ENCODE results near the gene PDE4D.

The PDE4D gene

DNA sequence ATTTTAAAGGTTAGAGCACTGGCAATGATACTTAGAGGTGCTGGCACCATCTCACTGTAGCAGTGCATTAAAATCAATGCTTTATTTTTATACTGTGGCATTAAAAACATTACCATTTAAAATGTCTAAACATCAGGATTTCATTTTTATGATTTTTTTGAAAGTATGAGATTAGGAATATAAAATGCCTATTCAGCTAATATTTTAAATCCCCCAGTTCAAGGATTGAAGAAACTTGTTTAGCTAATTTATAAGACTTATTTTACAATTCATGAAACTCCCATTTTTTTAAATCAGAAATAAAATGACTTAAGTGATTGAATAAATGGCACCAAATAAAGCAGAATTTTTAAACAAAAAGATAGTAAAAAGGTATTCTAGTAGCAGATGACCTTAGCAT, 685.1 kb downstream of the PDE4D start:
- no peak for DNase-seq (ENCODE audit: low read depth)

DNA sequence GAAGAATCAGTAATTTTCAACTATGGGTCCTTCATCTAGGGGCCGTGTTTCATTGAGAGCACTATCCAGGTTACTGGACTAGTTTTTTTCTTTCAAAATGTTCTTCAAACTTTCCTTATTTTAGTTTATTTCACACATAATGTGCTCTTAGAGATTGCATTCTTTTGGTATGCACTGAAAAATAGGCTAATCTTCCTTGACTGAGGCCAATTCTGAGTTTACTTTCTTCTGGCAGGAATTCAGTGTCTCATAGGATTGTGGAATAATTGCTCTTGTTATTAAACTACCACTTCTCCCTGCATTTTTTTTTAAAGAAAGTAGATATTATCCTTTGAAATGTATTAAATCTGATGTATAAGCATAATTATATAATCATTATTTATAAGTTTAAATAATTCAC, 686.1 kb downstream of the PDE4D start:
- peak; percentile 58 for DNase-seq (ENCODE audit: low read depth)

DNA sequence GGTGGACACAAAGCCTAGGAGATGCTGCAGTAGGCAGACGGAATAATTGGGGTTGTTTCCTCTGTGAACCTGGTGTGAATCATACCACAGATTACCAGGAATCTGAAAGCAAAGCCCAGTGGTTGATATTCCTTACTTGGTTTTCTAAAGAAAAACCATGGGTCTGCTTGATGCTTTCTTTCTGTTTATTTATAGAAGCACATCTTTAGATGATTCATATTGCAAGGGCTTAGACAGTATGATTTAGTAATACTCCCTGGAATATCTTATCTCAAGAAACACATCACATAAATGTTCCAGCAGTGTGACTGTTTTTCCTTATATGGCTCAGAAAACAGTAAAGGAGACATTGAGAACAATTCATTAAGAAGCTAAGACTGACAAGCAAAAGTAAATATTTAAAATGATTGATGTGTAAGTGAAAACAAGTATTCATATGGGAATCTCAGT, 687.4 kb downstream of the PDE4D start:
- DNase-seq (ENCODE audit: low read depth): peak; percentile 98

DNA sequence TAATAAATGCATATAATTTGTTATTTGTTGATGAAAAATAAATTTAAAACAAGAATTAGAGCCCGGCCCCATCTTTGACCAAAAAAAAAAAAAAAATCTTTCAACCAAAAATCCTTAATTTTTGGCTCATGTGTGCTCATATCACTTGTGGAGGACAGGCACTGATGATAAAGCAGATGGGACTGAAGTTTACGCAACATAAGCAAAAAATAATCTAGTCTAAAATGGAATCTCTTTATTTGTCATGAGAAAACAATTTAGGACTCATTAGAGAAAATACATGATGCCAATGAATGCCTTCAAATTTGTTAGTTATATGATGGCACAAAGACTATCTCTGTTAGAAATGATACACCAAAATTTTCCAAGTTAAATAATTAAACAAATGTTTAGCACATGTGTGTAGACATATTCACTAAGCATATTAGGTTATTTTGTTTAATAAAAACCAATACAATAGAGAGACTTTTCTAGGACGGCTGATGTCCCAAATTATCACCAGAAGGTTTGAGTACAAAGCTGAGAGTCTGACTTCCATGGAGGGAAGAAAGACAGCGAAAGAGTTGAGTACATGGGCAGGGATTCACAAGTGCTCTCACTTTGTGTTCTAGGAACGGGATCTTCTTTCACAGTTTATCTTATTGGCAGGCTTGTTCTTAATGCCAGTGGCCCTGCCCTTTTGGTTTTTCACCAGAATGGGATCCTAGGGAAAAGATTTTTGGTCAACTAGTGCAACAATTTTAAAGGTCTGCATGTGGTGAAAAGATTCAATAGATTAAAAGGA, 689.2 kb downstream of the PDE4D start:
- DNase-seq (ENCODE audit: low read depth): no peak

DNA sequence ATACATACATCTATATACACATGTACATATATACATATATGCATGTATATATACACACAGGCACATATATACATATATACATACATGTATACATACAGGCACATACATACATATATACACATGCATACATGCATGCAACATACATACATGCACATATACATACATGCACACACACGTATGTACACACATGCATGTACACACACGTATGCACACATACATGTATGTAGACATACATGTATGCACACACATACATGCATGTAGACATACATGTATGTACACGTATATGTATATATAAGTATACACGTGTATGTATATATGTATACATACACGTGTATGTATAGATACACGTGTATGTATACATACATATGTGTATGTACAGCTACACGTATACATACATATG, 693.7 kb downstream of the PDE4D start:
- DNase-seq (ENCODE audit: low read depth): no peak

DNA sequence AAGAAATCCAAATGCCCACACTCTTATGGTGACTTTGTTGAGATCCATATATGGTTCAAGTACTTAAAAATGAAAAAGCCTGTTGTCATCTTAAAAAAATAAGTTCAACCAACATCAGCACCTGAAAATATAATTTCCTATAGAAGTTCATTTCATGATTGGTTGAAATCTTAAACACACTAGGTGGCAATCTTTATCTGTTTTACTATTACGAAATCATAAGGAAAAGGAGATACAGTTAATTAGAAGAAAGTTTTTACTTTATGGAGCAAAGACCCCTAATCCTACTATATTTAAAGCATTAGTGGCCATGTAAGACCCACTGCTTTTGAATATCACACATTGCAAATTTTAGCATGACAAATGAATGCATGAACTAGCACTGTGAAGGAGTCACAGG, 694.7 kb downstream of the PDE4D start:
- no peak for DNase-seq (ENCODE audit: low read depth)

DNA sequence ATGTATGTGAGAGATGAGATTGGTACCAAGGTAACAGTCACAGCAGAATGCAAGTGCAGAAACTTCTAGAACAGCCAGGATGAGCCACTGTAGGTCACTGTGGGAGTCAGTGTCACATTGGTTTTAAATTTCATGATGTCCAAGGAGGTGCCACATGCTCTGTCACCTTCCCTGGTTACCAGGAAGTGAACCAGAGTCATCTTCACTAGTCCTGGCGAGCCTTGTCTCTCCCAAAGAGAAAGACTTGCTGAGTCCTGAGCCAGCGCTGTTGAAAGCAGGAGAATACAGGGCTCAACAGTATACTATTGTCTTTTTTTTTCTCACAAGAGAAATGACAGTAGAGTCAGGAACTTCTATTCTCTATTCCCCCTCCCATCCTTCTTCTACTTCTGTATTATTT, 695.2 kb downstream of the PDE4D start:
- DNase-seq (ENCODE audit: low read depth): no peak

DNA sequence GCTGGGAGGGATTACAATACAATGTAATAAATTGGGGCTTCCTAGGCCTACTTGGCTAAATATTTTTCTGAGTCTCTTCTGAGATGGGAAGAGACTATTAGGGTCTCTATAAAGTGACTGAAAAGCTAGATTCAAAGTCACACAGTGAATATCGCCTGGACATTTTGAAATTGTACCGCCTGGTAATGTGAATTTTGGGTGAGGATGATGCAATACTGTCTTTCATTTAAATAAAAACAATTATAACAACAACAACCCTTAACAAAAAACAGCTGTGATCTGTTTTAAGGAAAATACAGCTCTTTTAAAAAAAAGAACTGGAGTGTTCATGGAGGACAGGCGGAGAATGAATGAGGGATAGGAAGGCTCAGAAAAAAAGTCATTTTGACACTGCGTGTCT, 695.6 kb downstream of the PDE4D start:
- DNase-seq (ENCODE audit: low read depth): no peak

DNA sequence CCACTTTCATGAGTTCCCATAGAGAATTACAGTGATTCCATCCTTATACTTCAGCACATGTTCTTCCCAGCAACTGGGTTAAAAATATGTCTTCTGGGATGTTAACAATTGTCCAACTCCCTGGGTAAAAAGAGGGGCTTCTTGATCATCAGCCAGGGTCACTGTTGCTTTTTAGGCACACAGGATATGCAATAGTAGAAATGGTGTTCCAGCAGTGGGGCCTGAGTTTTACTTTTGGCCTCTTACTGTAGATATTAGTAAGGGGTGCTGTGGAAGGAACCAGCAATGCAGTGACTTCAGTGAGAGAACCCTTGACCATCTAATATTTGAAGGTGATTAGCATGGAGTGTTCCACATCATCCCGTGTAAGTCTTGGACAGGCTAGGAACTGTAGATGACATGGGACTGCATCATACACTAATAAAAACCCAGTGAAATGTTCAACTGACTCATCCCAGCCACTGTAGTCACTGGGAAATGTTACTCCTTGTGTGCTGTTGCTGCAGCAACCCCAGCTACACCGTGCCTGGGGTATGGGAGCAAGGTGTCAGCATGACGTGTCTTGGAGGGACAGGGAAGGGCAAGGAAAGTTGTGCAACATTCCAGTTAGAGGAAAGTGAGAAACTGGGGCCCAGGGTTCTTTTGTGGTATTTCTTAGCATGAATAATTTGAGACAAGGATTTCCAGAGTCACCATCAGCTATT, 699.8 kb downstream of the PDE4D start:
- DNase-seq (ENCODE audit: low read depth): peak; percentile 98

DNA sequence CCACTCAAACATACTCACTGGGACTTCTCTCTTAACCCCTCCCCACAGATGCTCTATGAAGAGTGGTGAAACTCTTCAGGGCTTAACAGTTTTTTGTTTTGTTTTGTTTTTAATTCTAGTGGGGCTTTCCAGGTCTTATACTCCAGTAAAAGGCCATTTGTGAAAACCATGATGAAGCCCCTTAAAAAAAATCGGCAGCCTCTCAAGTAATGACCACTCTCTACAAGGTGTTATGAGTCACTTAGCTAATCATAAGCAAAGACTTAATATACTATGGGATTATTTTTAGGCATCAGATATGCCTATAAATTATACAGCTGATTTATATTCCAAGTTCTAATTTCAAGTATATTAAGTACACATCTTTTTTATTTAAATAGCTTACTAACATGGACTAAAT, 702.8 kb downstream of the PDE4D start:
- DNase-seq (ENCODE audit: low read depth): no peak

DNA sequence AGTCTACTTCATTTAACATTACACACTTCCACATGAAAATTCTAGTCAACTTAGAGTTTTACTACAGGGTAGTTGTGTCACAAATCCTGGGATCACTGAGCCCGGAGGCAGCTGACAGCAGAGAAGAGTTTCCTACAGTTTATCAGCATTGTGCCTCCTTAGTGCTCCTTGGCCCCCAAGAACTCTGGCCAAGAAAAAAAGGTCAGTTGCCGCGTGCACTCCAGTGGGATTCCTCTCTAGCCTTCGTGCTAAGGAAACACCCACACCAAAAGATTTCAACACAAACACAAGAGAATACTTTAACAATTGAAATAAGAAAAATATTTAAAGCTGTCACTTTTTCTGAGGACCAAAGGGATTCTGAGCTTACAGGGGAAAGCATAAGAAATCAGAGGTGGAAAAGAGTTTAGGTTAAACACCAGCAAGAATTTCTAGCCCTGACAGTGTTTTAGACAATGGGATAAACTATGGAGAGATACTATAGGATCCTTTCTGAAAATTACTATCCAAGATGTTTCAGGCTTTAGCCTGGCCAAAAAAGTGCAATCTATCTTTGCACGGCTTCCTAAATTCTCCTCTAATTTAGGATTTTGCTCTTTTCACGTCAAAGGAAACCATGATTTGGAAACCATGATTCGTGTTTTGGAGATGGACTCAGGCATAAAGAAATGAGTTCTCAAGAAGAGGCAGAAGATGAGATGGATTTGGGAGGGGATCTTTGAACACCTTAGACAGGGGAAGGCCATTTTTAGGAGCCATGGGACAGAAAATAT, 703.9 kb downstream of the PDE4D start:
- DNase-seq (ENCODE audit: low read depth): no peak

DNA sequence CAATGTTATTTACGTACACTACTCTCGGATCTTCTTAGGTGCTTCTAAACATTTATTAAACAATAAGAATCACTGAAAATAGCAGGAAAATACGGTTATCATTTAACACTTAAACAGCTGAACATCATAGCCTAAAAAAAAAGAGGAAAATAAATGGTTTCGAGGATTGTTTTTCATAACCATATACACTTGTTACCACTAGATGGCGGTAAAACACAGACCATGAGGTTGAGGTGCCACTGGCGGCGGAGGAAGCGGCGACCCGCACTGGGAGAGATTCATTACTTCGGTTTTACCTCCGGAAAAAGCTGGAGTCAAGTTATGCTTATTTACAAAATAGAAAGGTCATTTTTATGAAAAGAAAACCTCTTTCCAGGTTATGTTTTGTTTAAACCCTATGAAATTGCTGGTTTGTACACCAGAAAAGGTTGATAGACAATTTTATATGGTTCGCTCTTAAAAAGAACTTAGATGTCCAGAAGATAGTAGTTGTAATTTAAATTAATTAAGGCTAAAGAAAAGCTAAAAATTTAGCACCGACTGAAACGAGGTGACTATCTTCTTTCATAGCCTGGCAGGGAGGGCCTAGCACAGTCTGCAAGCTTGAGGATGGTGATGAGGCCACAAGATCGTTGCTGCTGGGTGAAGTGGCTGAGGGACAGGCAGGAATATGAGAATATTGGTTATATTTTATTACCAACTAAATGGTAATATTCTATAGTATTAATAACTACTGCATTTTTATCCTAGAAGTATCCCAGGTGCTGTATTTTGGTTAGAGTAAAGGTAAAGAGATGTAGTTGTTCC, 704.9 kb downstream of the PDE4D start:
- peak; percentile 67 for DNase-seq (ENCODE audit: low read depth)

DNA sequence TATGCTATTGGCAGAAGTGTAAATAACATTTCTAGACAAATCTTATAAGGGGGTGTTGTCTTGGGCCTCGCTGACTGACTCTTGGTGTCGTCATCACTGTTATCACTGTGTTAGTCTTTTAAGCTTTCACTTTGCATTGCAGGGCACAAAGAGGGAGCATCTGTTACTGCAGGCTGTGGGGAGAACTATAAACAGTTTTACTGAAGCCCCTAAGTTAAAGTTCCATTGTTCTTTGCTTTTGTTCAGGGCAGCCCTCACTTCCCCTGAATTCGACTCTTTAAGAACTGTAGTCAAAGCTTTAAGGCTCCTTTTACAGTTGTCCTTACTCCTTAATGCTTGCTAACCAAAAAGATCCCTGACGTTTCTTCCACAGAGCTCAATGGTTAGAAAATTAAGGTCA, 705.7 kb downstream of the PDE4D start:
- peak; percentile 78 for DNase-seq (ENCODE audit: low read depth)

DNA sequence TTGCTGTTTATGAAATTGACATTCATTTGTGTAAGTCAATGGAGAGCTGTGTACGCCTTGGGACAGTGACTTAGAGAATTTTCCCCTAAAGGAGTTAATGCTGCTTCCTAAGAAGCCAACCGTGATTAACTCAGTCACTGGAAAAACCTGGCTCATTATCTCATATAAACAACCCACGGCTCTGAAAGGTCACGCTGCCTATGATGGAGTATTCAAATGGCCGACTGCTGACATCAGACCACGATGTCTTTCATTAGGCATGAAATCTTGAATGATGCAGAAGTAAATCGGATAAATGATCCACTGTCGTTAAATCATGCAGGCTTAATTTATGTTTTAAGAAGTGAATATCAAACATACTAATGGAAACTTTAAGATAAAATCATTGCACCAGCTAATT, 706.9 kb downstream of the PDE4D start:
- DNase-seq (ENCODE audit: low read depth): peak; percentile 56

DNA sequence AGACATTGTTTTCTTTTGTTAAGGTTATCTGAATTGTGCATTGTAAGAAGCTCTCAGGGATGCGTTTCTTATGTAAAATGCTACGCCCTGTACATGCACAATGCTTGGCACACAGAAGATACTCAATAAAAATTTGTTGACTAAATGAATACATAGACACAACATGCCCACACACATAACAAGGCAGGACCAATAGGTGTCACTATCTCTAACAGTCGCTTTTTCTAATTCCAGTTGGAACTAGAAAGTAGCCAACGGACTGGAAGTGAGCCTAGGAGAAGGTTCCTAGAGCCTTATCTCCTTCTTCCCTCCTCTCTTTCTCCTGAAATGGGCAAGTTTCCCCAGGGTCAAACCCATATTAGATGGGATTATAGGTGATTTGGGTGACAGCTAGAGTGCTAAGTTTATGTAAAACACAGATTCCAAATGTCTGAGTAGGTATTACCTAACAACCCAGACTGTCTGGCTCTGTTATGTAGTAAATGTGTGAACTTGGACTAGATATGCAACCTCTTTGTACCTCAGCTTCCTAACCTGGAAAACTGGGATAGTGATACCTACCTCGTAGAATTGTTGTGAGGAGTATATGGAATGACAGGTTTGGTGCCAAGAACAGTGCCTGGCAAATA, 707.7 kb downstream of the PDE4D start:
- DNase-seq (ENCODE audit: low read depth): no peak

DNA sequence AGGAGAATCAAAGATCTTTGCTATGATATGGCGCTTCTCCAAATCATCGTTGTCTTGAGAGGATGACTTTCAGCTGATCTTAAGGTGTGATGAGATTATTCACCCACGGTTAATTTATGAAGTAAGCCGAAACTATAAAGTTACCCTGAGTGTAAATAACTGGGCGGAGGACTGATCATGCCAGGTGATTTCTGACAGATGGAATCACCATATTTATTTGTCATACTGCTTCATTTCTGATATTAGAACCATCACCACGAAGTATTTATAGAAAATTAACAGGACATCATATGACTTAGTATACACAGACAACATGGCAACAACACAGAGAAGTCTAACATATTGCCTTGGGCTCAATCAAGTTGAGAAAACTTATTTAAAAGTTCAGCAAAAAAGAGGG, 708.8 kb downstream of the PDE4D start:
- DNase-seq (ENCODE audit: low read depth): no peak

DNA sequence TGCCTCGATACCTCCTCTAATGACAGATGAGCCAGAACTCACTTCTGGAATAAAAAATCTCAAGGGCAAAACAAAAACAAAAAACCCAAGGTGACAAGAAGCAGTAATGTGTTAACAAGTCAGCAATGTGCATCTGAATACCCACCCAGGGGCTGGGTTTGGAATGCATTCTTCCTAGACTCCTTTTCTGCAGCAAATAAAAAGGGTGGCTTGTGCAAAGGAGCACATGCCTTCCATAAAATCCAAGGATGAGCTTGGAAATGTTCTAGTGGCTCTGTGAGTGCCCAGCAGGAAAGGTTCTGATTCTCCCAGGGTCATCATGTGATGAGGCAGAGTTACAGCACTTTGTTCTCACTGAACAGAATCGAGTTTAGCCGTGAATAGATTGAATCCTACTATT, 710.8 kb downstream of the PDE4D start:
- DNase-seq (ENCODE audit: low read depth): no peak

DNA sequence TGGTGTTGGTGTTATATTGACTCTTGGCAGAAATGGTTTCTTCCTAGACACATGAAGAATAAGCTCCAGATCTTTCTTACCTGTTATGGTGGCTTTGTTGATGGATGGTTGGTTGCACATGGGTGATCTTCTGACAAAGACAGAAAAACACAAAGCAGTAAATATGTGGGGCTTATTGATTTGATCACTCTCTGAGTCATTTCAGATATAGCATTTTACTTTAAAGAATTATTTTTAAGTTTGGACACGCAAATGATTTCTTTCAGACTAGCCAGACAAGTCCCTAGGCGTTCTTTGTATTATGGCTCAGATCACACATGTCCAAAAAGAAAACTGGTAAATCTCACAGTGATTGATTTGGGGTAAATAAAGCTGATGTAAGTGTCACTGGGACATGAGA, 713.0 kb downstream of the PDE4D start:
- no peak for DNase-seq (ENCODE audit: low read depth)

DNA sequence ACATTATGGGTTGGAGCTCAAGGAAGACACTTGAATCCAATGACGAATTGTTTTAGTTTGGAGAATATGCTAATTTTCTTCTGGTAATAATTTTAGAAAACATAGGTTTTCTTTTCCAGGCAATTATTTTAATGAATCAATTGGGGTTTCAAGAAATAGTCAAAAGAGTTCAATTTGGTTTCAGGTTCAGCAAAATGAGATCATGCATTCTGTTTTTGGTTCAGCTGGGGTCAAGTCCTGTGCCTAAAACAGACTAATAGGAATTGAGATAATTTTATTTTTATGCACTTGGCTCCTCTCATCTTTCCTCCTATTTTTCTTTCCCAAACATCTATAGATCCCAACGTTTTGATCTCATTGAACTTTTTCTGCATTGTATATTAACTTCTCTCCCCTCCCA, 713.8 kb downstream of the PDE4D start:
- no peak for DNase-seq (ENCODE audit: low read depth)

DNA sequence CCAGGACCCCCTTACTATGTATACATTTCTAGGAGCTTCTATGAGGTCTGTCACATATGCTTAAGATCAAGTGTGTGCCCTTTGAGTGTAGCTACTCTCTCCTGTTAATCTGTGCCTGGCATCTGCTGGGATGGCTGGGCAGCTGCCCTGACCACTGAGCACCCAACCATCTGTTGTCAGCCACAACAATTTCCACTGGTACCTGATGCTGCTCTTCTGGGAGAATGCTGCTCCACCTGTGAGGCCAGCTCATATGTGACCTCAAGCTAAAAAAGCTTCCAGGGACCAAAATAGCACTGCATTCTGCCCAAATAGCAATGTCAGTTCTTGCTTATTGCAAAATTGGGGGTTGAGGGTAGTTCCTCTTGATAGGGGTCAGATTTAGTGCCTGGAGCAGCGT, 715.0 kb downstream of the PDE4D start:
- no peak for DNase-seq (ENCODE audit: low read depth)

DNA sequence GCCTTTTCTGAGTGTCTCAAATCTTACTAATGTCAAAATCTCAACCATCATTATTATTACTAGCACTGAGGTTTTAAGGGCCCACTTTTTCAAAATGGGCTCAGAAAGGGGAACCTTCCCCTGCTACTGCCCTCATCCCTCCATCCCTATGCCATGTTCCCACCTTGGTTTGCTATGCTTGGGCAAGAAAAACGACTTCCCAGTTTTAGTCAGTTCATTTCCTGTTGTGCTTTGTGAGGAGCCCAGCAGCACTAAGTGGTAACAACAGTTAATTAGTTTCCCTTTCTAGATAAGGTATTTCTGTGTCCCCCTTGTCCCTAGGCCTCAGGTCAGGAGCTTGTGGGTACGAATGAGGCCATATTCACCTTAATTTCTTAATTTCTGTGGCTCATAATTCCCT, 715.5 kb downstream of the PDE4D start:
- DNase-seq (ENCODE audit: low read depth): no peak

DNA sequence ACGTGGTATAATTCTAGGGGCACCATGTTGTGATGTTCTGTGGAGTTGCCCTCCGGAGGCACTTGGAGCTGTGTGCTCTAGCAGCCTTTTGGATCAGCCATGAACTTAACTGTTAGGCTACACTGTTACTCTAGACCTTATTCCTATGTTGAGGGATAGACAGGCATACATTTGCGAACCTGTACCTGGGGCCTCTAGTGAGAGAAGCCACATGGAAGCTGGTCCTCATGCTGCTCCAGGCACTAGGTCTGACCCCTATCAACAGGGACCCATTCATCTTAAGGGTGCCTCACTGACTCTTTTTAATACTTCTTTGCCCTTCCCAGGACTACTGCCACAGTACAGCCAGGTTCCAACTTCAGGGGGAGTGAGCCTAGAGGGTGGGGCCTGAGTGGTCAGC, 715.9 kb downstream of the PDE4D start:
- no peak for DNase-seq (ENCODE audit: low read depth)

Measured in amniotic epithelial cell (primary cell).